Measurements from ENCODE around the gene PDILT. TPM values are rescaled to one million over a fixed set of nuclear protein-coding genes. Genes with fewer than 3 reads are reported as not detected.

PDILT gene
- total RNA-seq, 4 donors from 2014 or later: not detected

GRCh38 chr16:20318437-20318836 lies 86.1 kb downstream of the PDILT start:
- Histone ChIP-seq H3K36me3 (no peaks in the 10 kb centered on the region), H3K27me3 (no peaks in the 10 kb centered on the region), H3K9me3 (no peaks in the 10 kb centered on the region), H3K4me3 (replicated peaks in 1 of 3) (no peak overlapping the region), H3K4me1 (no peaks in the 10 kb centered on the region), H3K27ac (no peak overlapping the region)
- 43 to 68% methylated on average over 3 of the region's 3 CpGs for WGBS, 2 donors
- TF ChIP-seq POLR2A (IDR thresholded peaks at IDR 0.05): no peak
- no peak for TF ChIP-seq CTCF (IDR thresholded peaks at IDR 0.05)
- no peak for DNase-seq
- intact Hi-C loops (cut with DNase I): no loop called here

GRCh38 chr16:20318006-20318405 lies 86.5 kb downstream of the PDILT start:
- no peaks in the 10 kb centered on the region for H3K36me3 ChIP-seq
- no peak overlapping the region for H3K4me3 ChIP-seq (replicated peaks in 1 of 3)
- H3K9me3 ChIP-seq: no peaks in the 10 kb centered on the region
- no peak for DNase-seq
- H3K27me3 ChIP-seq: no peaks in the 10 kb centered on the region
- intact Hi-C loops (cut with DNase I): no loop called here
- H3K4me1 ChIP-seq: no peaks in the 10 kb centered on the region
- WGBS, 2 donors: 82 to 87% methylated on average over 7 of the region's 7 CpGs
- TF ChIP-seq POLR2A (IDR thresholded peaks at IDR 0.05) (no peak), CTCF (IDR thresholded peaks at IDR 0.05) (no peak)
- H3K27ac ChIP-seq: no peak overlapping the region

- H3K9me3 ChIP-seq: no peaks in the 10 kb centered on the region
- 51 to 62% methylated on average over 8 of the region's 8 CpGs for WGBS, 2 donors
- DNase-seq: no peak
- intact Hi-C loops (cut with DNase I): no loop called here
- H3K36me3 ChIP-seq: no peaks in the 10 kb centered on the region
- TF ChIP-seq CTCF (IDR thresholded peaks at IDR 0.05) (no peak), POLR2A (IDR thresholded peaks at IDR 0.05) (no peak)
- no peak overlapping the region for H3K27ac ChIP-seq
- H3K27me3 ChIP-seq: no peaks in the 10 kb centered on the region
- no peak overlapping the region for H3K4me3 ChIP-seq (replicated peaks in 1 of 3)
- no peaks in the 10 kb centered on the region for H3K4me1 ChIP-seq
Observed at GRCh38 chr16:20317117-20317516, 87.4 kb downstream of the PDILT start.

- intact Hi-C loops (cut with DNase I): no loop called here
- no peak overlapping the region for H3K4me3 ChIP-seq (replicated peaks in 1 of 3)
- no peaks in the 10 kb centered on the region for H3K27me3 ChIP-seq
- no peaks in the 10 kb centered on the region for H3K36me3 ChIP-seq
- 67 to 69% methylated on average over 5 of the region's 5 CpGs for WGBS, 2 donors
- H3K4me1 ChIP-seq: no peaks in the 10 kb centered on the region
- no peak for DNase-seq
- no peak overlapping the region for H3K27ac ChIP-seq
- TF ChIP-seq CTCF (IDR thresholded peaks at IDR 0.05) (no peak), POLR2A (IDR thresholded peaks at IDR 0.05) (no peak)
- no peaks in the 10 kb centered on the region for H3K9me3 ChIP-seq
Observed at GRCh38 chr16:20316715-20317114, 87.8 kb downstream of the PDILT start.

- no peak for DNase-seq
Observed at GRCh38 chr16:20315764-20316163, 88.8 kb downstream of the PDILT start.

More at GRCh38 chr16:20315764-20316163, 88.8 kb downstream of the PDILT start:
- no peaks in the 10 kb centered on the region for H3K36me3 ChIP-seq
- H3K4me3 ChIP-seq (replicated peaks in 1 of 3): no peak overlapping the region
- TF ChIP-seq CTCF (IDR thresholded peaks at IDR 0.05): no peak
- no peak for TF ChIP-seq POLR2A (IDR thresholded peaks at IDR 0.05)
- no peaks in the 10 kb centered on the region for H3K9me3 ChIP-seq
- no peaks in the 10 kb centered on the region for H3K27me3 ChIP-seq
- H3K4me1 ChIP-seq: no peaks in the 10 kb centered on the region
- WGBS, 2 donors: 88 to 92% methylated on average over 6 of the region's 6 CpGs
- H3K27ac ChIP-seq: no peak overlapping the region
- intact Hi-C loops (cut with DNase I): no loop called here

Measured in thyroid gland (tissue), 4 donors.